H9 (cell line): ENCODE measurements around the gene GSAP. TPM values are rescaled to one million over a fixed set of nuclear protein-coding genes. Genes with fewer than 3 reads are reported as not detected.

ENCODE experiments used
- DNase-seq: peaks from one replicate; pipeline ENCODE4 v3.0.0-alpha.2; 2017
- H2AFZ ChIP-seq: one replicate; pipeline ENCODE4 v1.6.1; 2013; ENCODE audit warnings: mild to moderate bottlenecking, low read length, control low read depth, moderate library complexity
- H2AK5ac ChIP-seq: 2 replicates; pipeline ENCODE4 v1.6.1; 2013; ENCODE audit warnings: low read length, control low read depth, mixed read lengths; ENCODE audit not compliant: insufficient read length
- H2BK120ac ChIP-seq: one replicate; pipeline ENCODE4 v1.6.1; 2013; ENCODE audit warnings: low read depth, mild to moderate bottlenecking, low read length, control low read depth, inconsistent platforms; ENCODE audit not compliant: poor library complexity, severe bottlenecking
- H2BK12ac ChIP-seq: 2 replicates; pipeline ENCODE4 v1.6.1; 2013; ENCODE audit warnings: low read length, control low read depth, mixed read lengths, low read depth; ENCODE audit not compliant: insufficient read length
- H2BK15ac ChIP-seq: 2 replicates; pipeline ENCODE4 v1.6.1; 2013; ENCODE audit warnings: low read depth, low read length, control low read depth
- H2BK20ac ChIP-seq: one replicate; pipeline ENCODE4 v1.6.1; 2013; ENCODE audit warnings: low read depth, mild to moderate bottlenecking, low read length, control low read depth, inconsistent platforms; ENCODE audit not compliant: poor library complexity, severe bottlenecking
- H2BK5ac ChIP-seq: 2 replicates; pipeline ENCODE4 v1.6.1; 2013; ENCODE audit warnings: low read length, control low read depth, mixed read lengths; ENCODE audit not compliant: insufficient read length
- H3K14ac ChIP-seq: 2 replicates; pipeline ENCODE4 v1.6.1; 2013; ENCODE audit warnings: low read length, control low read depth; ENCODE audit not compliant: insufficient read depth
- H3K18ac ChIP-seq: 2 replicates; pipeline ENCODE4 v1.6.1; 2013; ENCODE audit warnings: low read depth, mild to moderate bottlenecking, mixed read lengths, low read length, control low read depth; ENCODE audit not compliant: insufficient read length
- H3K23ac ChIP-seq: 2 replicates; pipeline ENCODE4 v1.6.1; 2013; ENCODE audit warnings: low read length, control low read depth, mixed read lengths, low read depth; ENCODE audit not compliant: insufficient read length
- H3K23me2 ChIP-seq: 2 replicates; pipeline ENCODE4 v1.6.1; 2013; ENCODE audit warnings: low read depth, mild to moderate bottlenecking, mixed read lengths, low read length, control low read depth; ENCODE audit not compliant: insufficient read length, poor library complexity, severe bottlenecking
- H3K27ac ChIP-seq: 2 replicates; pipeline ENCODE4 v1.5.1; 2013; ENCODE audit warnings: low read length, control low read depth, mixed read lengths, low read depth; ENCODE audit not compliant: insufficient read length
- H3K27me3 ChIP-seq: 2 replicates; pipeline ENCODE4 v1.6.1; 2013; ENCODE audit warnings: low read length, control low read depth, inconsistent platforms; ENCODE audit not compliant: insufficient read depth
- H3K4ac ChIP-seq: 2 replicates; pipeline ENCODE4 v1.6.1; 2013; ENCODE audit warnings: low read depth, mild to moderate bottlenecking, control low read depth, inconsistent platforms, low read length, moderate library complexity
- H3K4me1 ChIP-seq: 2 replicates; pipeline ENCODE4 v1.6.1; 2013; ENCODE audit warnings: low read length, control low read depth, inconsistent platforms; ENCODE audit not compliant: insufficient read depth
- H3K4me2 ChIP-seq: 2 replicates; pipeline ENCODE4 v1.6.1; 2013; ENCODE audit warnings: low read length, control low read depth, mixed read lengths; ENCODE audit not compliant: insufficient read length, insufficient read depth
- H3K56ac ChIP-seq: 2 replicates; pipeline ENCODE4 v1.6.1; 2013; ENCODE audit warnings: low read depth, mild to moderate bottlenecking, mixed read lengths, low read length, control low read depth; ENCODE audit not compliant: insufficient read length
- H3K79me1 ChIP-seq: 2 replicates; pipeline ENCODE4 v1.6.1; 2013; ENCODE audit warnings: low read depth, mild to moderate bottlenecking, moderate library complexity, low read length, control low read depth, inconsistent platforms; ENCODE audit not compliant: insufficient read depth, poor library complexity, severe bottlenecking
- H3K79me2 ChIP-seq: 2 replicates; pipeline ENCODE4 v1.6.1; 2013; ENCODE audit warnings: low read length, control low read depth, inconsistent platforms; ENCODE audit not compliant: insufficient read depth
- H3K9ac ChIP-seq: 2 replicates; pipeline ENCODE4 v1.6.1; 2013; ENCODE audit warnings: low read length, control low read depth, mixed read lengths; ENCODE audit not compliant: insufficient read length; ENCODE audit errors: extremely low read depth
- H3K9me3 ChIP-seq: one replicate; pipeline ENCODE4 v1.6.1; 2013; ENCODE audit warnings: low read depth, low read length, inconsistent platforms; ENCODE audit not compliant: control insufficient read depth
- H3T11ph ChIP-seq: one replicate; pipeline ENCODE4 v1.6.1; 2013; ENCODE audit warnings: mild to moderate bottlenecking, low read length, control low read depth, inconsistent platforms
- H4K20me1 ChIP-seq: one replicate; pipeline ENCODE4 v1.6.1; 2013; ENCODE audit not compliant: control insufficient read depth, insufficient read length, insufficient read depth
- H4K5ac ChIP-seq: 2 replicates; pipeline ENCODE4 v1.6.1; 2013; ENCODE audit warnings: low read depth, mild to moderate bottlenecking, mixed read lengths, low read length, control low read depth; ENCODE audit not compliant: insufficient read length
- H4K8ac ChIP-seq: replicated peaks from 2 replicates; pipeline ENCODE4 v1.6.1; 2013; ENCODE audit warnings: low read length, control low read depth, mixed read lengths, low read depth; ENCODE audit not compliant: insufficient read length
- H4K91ac ChIP-seq: 2 replicates; pipeline ENCODE4 v1.6.1; 2013; ENCODE audit warnings: low read depth, mild to moderate bottlenecking, moderate library complexity, mixed read lengths, low read length, control low read depth; ENCODE audit not compliant: insufficient read length
- H3K27ac Mint-ChIP-seq, 3 experiments: 2 replicates in 2 of 3; 3 replicates in 1 of 3; pipeline ENCODE4 v1.8.0; 2020 to 2021; ENCODE audit warnings: mixed read lengths in 3 of 3, mild to moderate bottlenecking in 1 of 3, moderate library complexity in 1 of 3
- H3K27me3 Mint-ChIP-seq: 2 replicates; pipeline ENCODE4 v1.8.0; 2021; ENCODE audit warnings: low read depth, mild to moderate bottlenecking, moderate library complexity, mixed read lengths
- H3K36me3 Mint-ChIP-seq, 3 experiments: 2 replicates in 2 of 3; 3 replicates in 1 of 3; pipeline ENCODE4 v1.8.0; 2020 to 2021; ENCODE audit warnings: low read depth in 3 of 3, mixed read lengths in 3 of 3; ENCODE audit not compliant: insufficient read depth in 1 of 3
- H3K4me1 Mint-ChIP-seq, 2 experiments: 2 replicates each; pipeline ENCODE4 v1.8.0; 2020; ENCODE audit warnings: mixed read lengths in 2 of 2
- H3K4me3 Mint-ChIP-seq, 2 experiments: 2 replicates in 1 of 2; 3 replicates in 1 of 2; pipeline ENCODE4 v1.8.0; 2020 to 2021; ENCODE audit warnings: mild to moderate bottlenecking in 2 of 2, mixed read lengths in 2 of 2, moderate library complexity in 1 of 2
- H3K9me3 Mint-ChIP-seq, 2 experiments: 2 replicates in 1 of 2; 3 replicates in 1 of 2; pipeline ENCODE4 v1.8.0; 2020; ENCODE audit warnings: mild to moderate bottlenecking in 2 of 2, mixed read lengths in 2 of 2, moderate library complexity in 1 of 2
- CTCF ChIP-seq: fragments of 200-600 bp; sonication (generic); conservative IDR thresholded peaks from 3 replicates; pipeline ENCODE4 v1.8.0; 2021; ENCODE audit warnings: antibody characterized with exemption, mild to moderate bottlenecking
- WGBS: extraction: QIAGEN DNeasy Blood & Tissue Kit; methylation state at CpG from one replicate; pipeline ENCODE4 v1.1.7; 2013; ENCODE audit warnings: missing lambda C conversion rate, low lambda C conversion rate, mixed read lengths; ENCODE audit not compliant: insufficient read length; ENCODE audit errors: extremely low coverage; 5-methylcytosine and 5-hydroxymethylcytosine counted together
- total RNA-seq: library from RNA; stranded (reverse); gene quantifications from 2 replicates; pipeline ENCODE4 v1.2.1, GENCODE V29; 2021

GSAP gene
- total RNA-seq, 1 experiment from 2014 or later = 1.9 TPM

- TF ChIP-seq CTCF = no peak
- no peak overlapping the region for H2BK5ac ChIP-seq
- H3K9ac ChIP-seq = no peak overlapping the region
- H4K20me1 ChIP-seq = no peaks in the 10 kb centered on the region
- H3K9me3 ChIP-seq = no peaks in the 10 kb centered on the region
- no CpG with 5 or more reads among the region's 1 CpG for WGBS
- no peak overlapping the region for H3T11ph ChIP-seq
- no peak overlapping the region for H2BK20ac ChIP-seq
- no peaks in the 10 kb centered on the region for H3K23me2 ChIP-seq
- H3K27me3 ChIP-seq = no peaks in the 10 kb centered on the region
- no peaks in the 10 kb centered on the region for H3K4me1 ChIP-seq
- no peaks in the 10 kb centered on the region for H3K79me1 ChIP-seq
- no peak overlapping the region for H3K14ac ChIP-seq
- no peak for DNase-seq
- no peak overlapping the region for H3K4me3 Mint-ChIP-seq
- no peak overlapping the region for H4K91ac ChIP-seq
- no peak overlapping the region for H2BK12ac ChIP-seq
- H3K27ac ChIP-seq = no peak overlapping the region
- H4K5ac ChIP-seq = no peak overlapping the region
- no peak overlapping the region for H2AK5ac ChIP-seq
- no peaks in the 10 kb centered on the region; a peak in 1 of 7 replicates for H3K36me3 Mint-ChIP-seq
- H3K4me1 Mint-ChIP-seq = no peaks in the 10 kb centered on the region
- no peak overlapping the region for H4K8ac ChIP-seq
- no peaks in the 10 kb centered on the region for H3K79me2 ChIP-seq
- no peak overlapping the region for H3K4ac ChIP-seq
- no peak overlapping the region for H2BK15ac ChIP-seq
- H2BK120ac ChIP-seq = no peak overlapping the region
- no peak overlapping the region for H3K56ac ChIP-seq
- no peaks in the 10 kb centered on the region; the same call in none of the 2 replicates for H3K27me3 Mint-ChIP-seq
- no peak overlapping the region for H3K18ac ChIP-seq
- peaks cover 0 to 4% of the 10 kb centered on the region in 2 experiments; a peak in 2 of 5 replicates for H3K9me3 Mint-ChIP-seq
- no peak overlapping the region for H3K23ac ChIP-seq
- H3K4me2 ChIP-seq = no peak overlapping the region
- no peak overlapping the region for H2AFZ ChIP-seq
- no peak overlapping the region for H3K27ac Mint-ChIP-seq
Measured at GRCh38 chr7:77370606-77371005, 45.5 kb downstream of the GSAP start.
